Activated CD4-positive, alpha-beta T cell treated with anti-CD3 and anti-CD28 coated beads, Interleukin-2, amount 50 U/mL, for 1 hour (primary cell): ENCODE results near the gene GRN.
"Not testable (repeated sequence)": the region's sequence is repeated elsewhere in the genome, so short reads cannot be mapped to it uniquely, and the experiment has no call there.

ENCODE experiments used
- DNase-seq: peaks from one replicate; pipeline ENCODE4 v3.0.0-alpha.2; 2020

Gene GRN

GRCh38 chr17:44321246-44322120, 23.6 kb upstream of the GRN start:
- no peak for DNase-seq

GRCh38 chr17:44322236-44322895, 22.7 kb upstream of the GRN start:
- DNase-seq: no peak

GRCh38 chr17:44323359-44324091, 21.6 kb upstream of the GRN start:
- DNase-seq: no peak

GRCh38 chr17:44324092-44324570, 21.0 kb upstream of the GRN start:
- no peak for DNase-seq

- DNase-seq: peak; percentile 94
These were observed 20.4 kb upstream of the GRN start, which contains the start of gene SLC25A39 for GRCh38 chr17:44324571-44325275. Gene SLC25A39, minus strand, starts transcription at chr17:44324823. Its CDS starts 1,261 bp downstream, at chr17:44323562.

- peak; percentile 92 for DNase-seq
These were observed 18.1 kb upstream of the GRN start for GRCh38 chr17:44326861-44327444.

- no peak for DNase-seq
These were observed 17.2 kb upstream of the GRN start for GRCh38 chr17:44327715-44328449.

GRCh38 chr17:44329516-44329915, 15.6 kb upstream of the GRN start:
- not testable (repeated sequence) for DNase-seq

GRCh38 chr17:44330263-44330662, 14.8 kb upstream of the GRN start:
- DNase-seq: not testable (repeated sequence)

- DNase-seq: peak; percentile 66
These were observed 13.8 kb upstream of the GRN start for GRCh38 chr17:44331249-44331760.

GRCh38 chr17:44333371-44333770, 11.7 kb upstream of the GRN start:
- no peak for DNase-seq

GRCh38 chr17:44334315-44334714, 10.8 kb upstream of the GRN start:
- no peak for DNase-seq

GRCh38 chr17:44334727-44335126, 10.4 kb upstream of the GRN start:
- no peak for DNase-seq

GRCh38 chr17:44335564-44335963, 9.5 kb upstream of the GRN start:
- no peak for DNase-seq

- no peak for DNase-seq
These were observed 9.1 kb upstream of the GRN start for GRCh38 chr17:44335968-44336367.

- no peak for DNase-seq
These were observed 6.4 kb upstream of the GRN start for GRCh38 chr17:44338702-44339101.

- not testable (repeated sequence) for DNase-seq
These were observed 4.5 kb upstream of the GRN start for GRCh38 chr17:44340553-44340952.

GRCh38 chr17:44343510-44344209, 1.4 kb upstream of the GRN start:
- no peak for DNase-seq

- peak; percentile 32 for DNase-seq
These were observed 438 bp downstream of the GRN start for GRCh38 chr17:44345454-44346026.
